NCI-H1694 (cell line): Measurements from ENCODE around the gene IL10RB.
"Not testable (repeated sequence)": the region's sequence is repeated elsewhere in the genome, so short reads cannot be mapped to it uniquely, and the experiment has no call there.

Source experiments
- DNase-seq: peaks from one replicate; lab custom pipeline; 2025; lab: John Stamatoyannopoulos, UW

The IL10RB gene

DNA sequence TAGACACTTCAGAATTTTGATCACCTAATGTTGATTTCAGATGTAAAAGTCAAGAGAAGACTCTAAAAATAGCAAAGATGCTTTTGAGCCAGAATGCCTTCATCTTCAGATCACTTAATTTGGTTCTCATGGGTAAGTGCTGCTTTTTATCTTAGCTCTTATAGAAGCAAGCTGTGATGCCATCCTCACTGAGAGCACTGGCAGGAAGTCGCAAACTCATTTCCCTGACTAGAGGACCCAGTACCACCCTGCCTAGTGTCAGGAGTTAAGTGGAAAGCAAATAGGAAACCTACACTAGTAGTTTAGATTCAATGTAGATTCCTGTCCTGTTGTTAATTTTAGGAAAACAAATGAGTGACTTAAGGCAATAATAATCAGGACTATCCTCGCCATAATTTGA lies 24.3 kb upstream of the IL10RB start:
- DNase-seq, result no peak

DNA sequence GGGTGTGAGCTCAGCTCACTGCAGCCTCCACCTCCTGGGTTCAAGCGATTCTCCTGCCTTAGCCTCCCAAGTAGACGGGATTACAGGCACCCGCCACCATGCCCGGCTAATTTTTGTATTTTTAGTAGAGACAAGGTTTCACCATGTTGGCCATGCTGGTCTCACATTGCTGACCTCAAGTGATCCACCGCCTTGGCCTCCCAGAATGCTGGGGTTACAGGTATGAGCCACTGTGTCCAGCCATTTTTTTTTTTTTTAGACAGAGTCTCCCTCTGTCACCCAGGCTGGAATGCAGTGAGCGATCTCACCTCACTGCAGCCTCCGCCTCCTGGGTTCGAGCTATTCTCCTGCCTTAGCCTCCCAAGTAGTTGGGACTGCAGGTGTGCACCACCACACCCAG lies 23.3 kb upstream of the IL10RB start:
- not testable (repeated sequence) for DNase-seq

DNA sequence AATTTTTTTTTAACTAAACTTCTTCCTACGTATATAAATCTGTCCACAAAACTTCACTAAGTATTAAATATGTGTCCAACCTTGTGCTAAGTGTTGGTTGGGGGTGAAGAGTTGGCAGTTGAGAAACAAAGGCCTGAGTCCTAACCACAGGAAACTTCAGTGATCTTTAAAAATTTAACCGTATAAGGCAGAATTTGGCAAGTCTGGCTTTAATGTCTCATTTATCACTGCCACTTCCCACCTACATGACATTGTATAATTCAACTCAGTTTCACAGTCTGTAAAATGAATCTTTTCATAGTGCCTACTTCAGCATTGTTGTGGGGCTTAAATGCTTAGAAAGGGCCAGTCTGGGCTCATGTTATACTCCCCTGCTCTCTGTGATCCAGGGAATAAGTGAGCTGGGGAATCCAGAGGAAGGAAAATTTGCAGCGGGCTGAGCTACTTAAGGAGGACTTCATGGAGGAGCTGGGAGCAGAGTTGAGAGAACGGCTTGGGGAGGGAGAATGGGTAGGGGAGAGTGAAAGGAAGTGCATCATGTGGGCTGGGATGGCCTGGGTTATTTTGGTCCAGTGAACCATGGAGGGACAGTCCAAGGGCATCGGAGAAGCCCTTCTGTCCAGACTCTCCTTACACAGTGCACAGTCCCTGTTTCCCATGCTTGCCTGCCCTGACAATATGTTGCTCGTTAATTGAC lies 21.9 kb upstream of the IL10RB start:
- no peak for DNase-seq

DNA sequence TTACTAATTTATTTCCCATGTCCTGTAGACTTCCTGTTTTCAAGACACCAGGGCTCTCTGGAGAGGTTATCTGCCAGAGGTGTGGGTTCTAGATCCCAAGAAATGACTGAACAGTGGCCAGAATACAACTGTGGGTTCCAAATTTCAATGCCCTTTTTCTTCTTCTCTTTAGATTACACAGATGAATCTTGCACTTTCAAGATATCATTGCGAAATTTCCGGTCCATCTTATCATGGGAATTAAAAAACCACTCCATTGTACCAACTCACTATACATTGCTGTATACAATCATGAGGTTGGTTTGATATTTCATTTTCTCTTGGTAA lies 21.4 kb upstream of the IL10RB start:
- no peak for DNase-seq

GRCh38 chr21:33245289-33245918 lies 20.8 kb upstream of the IL10RB start:
- DNase-seq, result no peak

GRCh38 chr21:33246506-33246905 lies 19.7 kb upstream of the IL10RB start:
- DNase-seq, result no peak

GRCh38 chr21:33246963-33247362 lies 19.2 kb upstream of the IL10RB start:
- no peak for DNase-seq

GRCh38 chr21:33247599-33247998 lies 18.6 kb upstream of the IL10RB start:
- DNase-seq, result peak; percentile 93

- DNase-seq, result no peak
These were observed 16.7 kb upstream of the IL10RB start for GRCh38 chr21:33249331-33250002.

- DNase-seq, result no peak
These were observed 15.0 kb upstream of the IL10RB start for GRCh38 chr21:33251119-33251518.

- DNase-seq, result not testable (repeated sequence)
These were observed 12.8 kb upstream of the IL10RB start for GRCh38 chr21:33253382-33253781.

DNA sequence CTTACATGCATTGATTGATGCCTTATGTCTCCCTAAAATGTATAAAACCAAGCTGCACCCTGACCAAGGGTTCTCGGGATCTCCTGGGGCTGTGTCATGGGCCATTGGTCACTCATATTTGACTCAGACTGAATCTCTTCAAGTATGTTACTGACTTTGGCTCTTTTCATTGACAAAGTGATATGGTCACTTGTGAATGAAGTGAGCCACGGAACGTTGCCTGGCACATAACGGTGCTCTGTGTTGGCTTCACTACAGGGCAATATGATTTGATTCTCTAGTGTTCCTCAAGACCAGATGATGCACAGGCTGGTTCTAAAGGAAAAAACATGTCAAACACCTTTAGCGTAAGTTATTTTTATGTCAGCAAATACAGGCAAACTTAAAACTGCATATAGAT lies 11.4 kb upstream of the IL10RB start:
- no peak for DNase-seq

DNA sequence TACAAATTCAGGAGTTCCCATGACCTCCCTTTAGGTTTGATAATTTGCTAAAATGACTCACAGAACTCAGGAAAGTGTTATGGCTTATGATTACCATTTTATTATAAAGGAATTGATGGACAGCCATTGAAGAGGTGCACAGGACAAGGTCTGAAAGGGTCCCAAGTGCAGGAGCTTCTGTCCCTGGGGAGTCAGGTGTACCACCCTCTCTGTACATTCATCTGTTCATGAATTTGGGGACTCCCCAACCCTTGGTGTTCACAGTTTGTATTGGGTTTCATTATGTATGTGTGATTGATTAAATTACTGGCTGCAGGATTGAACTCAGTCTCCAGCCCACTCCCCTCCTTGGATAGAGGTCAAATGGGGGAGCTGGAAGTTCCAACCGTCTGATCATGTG lies 10.8 kb upstream of the IL10RB start:
- DNase-seq, result no peak

- no peak for DNase-seq
These were observed 10.1 kb upstream of the IL10RB start for GRCh38 chr21:33256019-33256418.

- no peak for DNase-seq
These were observed 8.9 kb upstream of the IL10RB start for GRCh38 chr21:33257094-33257803.

DNA sequence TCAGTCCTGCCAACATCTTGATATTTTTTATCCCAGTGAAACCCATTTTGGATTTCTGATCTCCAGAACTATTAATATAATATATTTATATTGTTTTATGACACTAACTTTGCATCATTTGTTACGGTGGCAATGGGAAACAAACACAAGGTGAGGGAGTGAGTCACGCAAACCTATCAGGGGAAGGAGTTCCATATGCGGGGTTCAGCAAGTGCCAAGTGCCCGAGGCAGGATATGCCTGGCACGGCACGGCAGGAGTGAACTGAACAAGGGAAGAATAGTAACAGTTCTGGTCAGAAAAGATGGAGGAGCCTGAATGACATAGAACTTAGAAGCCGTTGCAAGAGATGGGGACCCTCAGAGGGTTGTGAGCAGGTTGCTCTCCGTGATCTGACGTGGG lies 7.7 kb upstream of the IL10RB start:
- no peak for DNase-seq

DNA sequence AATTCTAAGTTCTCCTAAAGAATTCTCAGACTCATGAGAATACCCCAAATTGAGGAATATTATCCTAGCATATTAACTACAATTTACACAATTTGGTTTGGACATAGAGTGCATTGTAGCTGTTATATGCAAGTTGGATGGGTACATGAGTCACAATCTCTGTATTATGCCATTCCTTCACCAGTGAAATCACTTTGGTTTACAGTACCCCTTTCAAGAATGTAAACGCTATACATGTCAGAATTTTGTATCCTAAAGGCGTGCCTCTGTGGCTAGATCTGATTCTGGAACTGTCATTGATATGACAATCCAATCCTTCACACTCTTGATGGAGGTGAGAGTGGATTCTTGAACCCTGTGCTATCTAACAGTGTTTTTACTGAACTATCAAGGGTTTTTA lies 6.7 kb upstream of the IL10RB start:
- DNase-seq, result no peak

DNA sequence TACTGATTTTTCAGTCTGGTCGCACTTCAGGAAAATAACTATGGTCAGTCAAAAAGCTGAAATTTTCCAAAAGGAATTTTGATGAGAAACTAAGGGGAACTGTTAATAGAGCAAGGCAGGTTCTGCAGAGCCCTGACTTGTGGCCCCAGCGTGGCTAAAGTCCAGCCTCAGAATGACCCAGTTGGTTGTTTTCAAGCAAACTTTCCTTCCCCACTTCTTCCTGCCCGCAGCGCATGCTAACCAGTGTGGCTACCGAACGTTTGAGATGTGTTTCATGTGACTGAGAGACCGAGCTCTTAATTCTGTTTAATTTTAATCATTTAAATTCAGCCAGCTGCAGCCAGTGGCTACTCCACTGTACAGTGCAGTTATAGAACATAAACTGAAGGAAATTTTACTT lies 6.2 kb upstream of the IL10RB start:
- no peak for DNase-seq

DNA sequence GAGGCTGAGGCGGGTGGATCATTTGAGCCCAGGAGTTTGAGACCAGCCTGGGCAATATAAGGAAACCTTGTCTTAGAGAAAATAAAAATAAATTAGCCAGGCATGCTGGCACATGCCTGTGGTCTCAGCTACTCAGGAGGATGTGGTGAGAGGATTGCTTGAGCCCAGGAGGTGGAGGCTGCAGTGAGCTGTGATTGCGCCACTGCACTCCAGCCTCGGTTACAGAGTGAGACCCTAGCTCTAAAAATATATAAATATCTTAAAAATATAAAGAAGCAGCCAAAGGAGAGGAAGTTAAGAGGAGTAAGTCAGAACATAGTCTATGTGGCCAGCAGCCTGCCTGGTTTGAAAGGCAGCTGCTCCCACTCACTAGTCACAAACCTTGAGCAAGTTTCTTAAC lies 4.5 kb upstream of the IL10RB start:
- DNase-seq, result no peak

- no peak for DNase-seq
These were observed 3.2 kb upstream of the IL10RB start for GRCh38 chr21:33262921-33263320.

DNA sequence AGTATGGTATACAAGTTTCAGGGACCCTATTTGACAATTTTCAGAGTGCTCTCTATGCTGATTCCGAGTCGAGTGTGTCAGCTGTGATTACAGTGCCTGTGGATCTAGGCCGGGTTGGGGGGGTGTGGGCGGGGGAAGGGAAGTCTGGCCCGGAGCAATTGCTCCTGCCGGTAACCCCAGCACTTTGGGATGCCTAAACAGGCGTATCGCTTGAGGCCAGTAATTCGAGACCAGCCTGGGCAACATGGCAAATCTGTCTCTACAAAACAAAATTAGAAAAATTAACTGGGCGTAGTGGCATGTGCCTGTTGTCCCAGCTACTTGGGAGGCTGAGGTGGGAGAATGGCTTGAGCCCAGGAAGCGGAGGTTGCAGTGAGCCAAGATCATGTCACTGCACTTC lies 1.6 kb upstream of the IL10RB start:
- no peak for DNase-seq

- no peak for DNase-seq
These were observed 510 bp upstream of the IL10RB start for GRCh38 chr21:33265664-33266049.

DNA sequence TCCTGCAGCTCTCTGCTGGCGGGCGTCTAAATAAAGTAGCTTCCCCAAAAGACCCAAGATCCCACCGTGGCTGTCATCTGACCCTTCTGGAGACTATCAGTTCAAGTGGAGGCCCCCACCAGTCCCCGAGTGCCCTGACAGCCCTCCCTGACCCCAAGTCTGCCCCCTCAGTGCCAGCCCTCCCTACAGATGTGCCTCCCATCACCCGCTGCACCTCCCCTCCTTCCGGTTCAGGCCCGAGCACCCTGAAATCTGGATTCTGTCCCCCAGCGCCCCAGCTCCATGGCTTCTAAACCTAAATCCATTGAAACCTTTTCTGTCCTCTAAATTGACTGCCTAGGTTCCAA lies 595 bp downstream of the IL10RB start:
- DNase-seq, result no peak
